ENCODE measurements around the gene CFAP74. TPM values are rescaled to one million over a fixed set of nuclear protein-coding genes. Genes with fewer than 3 reads are reported as not detected.
"Not testable (repeated sequence)": the region's sequence is repeated elsewhere in the genome, so short reads cannot be mapped to it uniquely, and the experiment has no call there.

The CFAP74 gene
- polyA plus RNA-seq, 1 donor, result 0.19 TPM

DNA sequence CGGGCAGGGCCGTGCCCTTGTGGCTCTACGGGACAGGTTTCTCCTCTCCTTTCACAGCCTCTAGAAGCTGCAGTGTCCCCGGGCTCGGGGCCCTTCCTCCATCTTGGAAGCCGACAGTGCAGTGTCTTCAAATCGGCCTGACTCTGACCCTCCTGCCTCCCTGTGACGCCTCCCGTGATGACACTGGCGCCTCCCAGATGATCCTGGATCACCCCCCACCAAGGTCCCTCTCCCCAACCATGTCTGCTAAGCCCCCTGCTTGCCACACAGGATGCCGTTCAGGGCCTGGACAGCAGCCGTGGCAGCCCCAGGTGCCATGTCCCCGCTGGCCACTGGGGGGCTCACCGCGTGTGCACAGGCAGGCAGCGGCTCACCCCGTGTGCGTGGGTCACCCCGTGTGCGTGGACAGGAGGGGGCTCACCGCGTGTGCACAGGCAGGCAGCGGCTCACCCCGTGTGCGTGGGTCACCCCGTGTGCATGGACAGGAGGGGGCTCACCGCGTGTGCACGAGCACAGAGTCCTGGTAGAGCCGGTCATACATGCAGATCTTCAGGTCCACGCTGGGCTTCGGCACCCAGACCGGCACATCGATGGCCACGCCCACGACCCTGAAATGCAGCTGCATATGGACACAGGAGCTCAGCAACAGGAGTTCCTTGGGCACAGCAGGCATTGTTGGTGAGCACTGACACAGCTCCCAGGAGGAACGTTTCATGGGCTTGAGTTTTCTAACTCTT is 59.6 kb downstream of the CFAP74 start:
- no peak for DNase-seq

DNA sequence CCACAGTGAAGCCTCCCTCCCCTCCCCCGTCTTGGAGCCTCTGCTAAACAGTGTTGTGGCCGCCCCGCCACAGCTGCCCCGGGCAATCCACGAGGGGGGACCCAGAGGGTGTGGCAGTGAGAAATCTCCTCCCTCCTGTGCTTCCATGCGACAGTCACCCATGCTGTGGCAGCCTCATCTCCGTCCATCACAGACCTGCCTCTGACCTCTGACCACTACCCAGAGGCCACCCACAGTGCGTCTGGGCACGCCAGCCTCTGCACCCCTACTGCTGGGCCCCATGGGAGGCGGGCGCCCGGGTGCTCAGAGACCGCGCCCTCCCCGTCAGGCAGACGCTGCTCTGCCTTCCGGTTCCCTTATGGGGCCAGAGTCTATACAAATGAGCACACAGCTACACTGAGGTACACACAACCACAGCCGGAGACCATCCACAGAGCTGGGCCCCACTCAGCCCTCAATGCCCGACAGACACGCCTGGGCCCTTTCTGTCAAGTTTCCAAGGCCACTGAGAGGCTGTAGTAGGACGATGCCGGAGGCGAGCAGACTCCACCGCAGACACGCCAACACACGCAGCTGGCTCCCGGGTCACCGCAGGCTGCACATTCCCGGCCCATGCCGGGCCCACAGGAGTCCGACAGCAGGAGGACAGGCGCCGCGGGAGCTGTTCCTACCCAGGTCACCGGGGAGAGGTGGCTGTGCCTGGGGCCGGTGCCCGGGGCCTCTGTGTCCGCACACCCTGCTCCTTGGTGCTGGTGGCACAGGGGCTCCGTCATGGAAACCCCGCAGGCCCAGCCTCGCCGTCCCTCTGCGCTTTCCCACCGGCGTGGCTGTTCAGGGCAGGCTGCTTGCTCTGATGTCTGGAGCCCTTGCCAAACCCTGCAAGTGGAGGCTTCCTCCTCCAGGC is 60.6 kb downstream of the CFAP74 start:
- no peak for DNase-seq

DNA sequence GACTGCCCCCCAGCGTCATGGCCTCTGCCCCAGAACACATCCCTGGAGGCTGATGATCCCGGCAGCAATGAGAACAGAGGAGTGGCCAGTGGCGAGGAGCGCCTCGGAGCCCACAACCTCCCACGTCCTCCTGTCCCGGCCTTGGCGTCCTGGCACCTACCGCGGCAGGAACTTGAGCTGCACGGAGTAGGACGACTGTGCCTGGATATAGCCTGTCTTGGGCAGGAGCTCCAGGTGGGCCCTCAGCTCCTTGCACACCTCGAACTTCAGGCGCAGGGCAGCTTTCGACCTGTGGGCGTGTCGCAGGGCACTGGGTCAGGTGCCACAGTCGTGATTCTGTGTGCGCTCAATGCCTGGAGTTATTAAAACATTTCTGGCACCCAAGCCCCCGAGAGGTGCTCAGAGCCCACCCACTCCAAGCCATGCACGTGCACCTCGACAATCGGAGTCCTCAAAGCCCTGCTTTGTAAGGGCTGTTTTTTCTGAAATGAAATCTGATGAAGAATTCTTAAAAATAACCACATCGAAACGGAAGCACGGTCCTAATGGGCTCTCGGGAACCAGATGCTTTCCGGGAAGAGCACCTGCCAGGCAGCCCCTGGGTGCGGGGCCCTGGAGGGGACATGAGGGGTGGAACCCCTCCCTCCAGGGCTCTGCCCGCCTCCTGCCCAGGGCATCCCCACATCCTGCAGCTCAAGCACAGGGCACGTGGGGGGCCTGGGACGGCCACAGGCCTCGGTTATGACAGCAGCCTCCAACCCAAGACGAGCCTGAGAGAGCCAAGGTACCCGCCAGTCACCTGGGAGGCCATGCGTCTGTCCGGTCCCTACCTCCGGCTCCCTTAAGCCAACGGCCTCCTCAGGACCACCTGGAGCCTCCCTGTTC is 61.5 kb downstream of the CFAP74 start:
- no peak for DNase-seq

DNA sequence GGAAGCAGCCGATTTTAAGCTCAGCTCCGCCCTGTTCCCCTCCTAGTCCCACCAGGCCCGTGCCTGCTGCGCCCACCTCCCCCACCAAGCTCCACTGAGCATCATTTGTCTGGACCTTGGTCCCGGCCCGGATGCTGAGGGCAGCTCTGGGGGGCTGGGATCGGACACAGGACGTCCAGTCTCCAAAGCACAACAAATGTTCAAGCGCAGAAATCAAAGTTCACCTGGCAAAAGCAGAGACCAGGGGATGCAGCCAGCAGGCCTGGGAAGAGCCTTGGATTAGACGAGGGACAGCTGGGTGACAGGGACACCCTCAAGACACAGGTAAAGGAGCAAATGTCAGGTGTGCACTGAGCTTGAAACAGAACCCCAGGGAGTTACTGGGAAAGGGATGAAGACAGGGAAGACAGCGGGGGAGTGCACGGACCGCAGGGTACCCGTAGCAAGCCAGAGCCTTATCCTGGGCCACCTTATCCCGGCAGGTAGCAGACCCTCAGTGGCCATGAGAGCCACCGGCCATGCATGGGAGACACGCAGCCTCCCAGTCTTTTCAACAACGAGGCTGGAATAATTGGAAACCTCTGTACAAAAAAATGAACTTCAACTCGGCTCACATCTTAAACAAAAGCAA is 62.3 kb downstream of the CFAP74 start:
- DNase-seq, result no peak

DNA sequence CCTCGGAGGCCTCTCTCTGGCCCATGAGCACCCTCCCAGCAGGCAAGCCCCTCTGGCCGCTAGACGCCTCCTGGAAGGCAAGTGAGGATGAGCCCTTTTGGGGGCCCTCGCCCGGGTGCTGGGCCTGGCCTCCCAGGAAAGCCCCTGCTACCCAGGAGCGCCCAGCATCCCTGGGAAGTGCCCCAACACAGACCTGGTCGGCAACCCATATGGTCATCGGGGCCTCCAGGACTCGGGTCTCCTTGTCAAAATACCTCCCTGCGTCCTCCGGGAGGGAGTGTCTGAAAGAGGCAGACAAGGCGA is 63.5 kb downstream of the CFAP74 start:
- no peak for DNase-seq

DNA sequence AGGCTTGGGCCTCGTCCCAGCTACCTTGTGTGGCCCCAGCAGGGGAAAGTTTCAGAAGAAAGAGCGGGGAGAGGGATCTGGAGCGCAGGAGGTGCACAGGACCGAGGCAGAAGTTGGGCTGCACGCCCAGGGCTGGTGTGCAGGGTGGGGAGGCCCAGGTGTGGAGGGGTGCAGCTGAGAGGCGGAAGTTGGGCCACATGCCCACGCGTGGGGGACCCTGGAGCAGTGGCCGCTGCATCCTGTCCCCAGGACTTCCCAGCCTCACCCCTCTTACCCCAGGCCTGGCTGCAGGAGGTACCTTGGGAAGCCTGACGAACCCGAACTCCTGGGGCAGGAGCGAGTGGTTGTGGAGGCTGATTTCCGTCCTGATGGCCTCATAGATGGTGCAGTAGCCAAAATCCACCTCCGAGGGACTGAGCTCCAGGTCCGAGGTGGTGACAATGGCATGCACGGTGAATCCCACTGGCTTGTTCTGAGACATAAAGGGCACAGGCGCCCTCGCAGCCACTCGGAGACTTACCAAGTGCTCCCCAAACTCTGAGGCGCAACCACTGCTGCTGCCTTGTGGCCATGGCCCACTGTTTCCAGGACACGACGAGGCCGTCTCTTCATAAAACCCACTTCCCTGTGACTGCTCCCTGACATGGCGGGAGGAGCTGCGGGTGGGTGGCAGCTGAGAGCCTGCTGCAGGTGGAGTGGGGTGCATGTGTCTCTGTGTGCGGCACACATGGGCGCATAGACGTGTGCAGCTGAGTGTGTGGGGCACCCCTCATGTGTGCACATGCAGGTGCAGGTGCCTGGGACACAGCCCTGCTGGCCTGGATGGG is 64.1 kb downstream of the CFAP74 start:
- DNase-seq, result no peak

DNA sequence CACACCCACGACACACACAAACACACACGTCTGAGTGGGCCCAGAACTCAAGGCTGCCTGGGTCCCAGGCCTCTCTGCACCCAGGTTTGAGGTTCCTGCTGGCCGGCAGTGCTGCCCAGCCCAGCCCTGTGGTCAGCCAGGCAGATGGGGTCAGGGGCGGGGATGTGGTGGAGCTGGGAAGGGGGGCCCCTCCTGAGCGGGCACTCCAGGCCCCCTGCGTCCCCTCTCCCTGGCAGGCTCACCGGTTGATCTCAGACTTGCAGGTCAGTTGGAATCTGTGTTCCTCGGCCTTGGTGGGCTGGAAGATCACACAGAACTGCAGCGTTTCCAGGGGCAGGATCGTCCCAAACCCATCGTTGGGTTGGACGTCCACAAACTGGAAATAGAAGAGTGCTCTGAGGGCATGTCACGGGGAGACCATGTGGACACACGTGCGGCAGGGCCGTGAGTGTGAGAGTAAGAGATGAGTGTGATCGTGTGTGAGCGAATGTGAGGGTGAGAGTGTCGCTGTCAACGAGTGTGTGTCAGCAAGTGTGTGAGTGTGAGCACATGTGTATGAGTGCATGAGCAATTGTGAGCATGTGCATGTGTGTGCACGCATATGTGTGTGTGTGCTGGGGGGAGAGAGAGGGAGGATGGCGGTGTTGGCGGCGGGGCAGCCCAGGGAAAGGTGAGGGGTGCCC is 64.8 kb downstream of the CFAP74 start:
- no peak for DNase-seq

DNA sequence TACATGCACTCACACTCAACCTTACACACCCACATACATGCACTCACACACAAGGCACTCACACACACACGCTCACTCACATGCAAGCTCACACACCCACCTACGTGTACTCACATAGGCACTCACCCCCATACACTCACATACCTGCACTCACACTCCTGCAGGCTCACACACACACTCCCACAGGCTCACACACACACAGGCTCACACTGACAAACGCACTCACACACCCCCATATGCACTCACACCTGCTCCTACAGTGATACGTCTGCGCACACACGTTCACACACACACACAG is 65.4 kb downstream of the CFAP74 start:
- no peak for DNase-seq

DNA sequence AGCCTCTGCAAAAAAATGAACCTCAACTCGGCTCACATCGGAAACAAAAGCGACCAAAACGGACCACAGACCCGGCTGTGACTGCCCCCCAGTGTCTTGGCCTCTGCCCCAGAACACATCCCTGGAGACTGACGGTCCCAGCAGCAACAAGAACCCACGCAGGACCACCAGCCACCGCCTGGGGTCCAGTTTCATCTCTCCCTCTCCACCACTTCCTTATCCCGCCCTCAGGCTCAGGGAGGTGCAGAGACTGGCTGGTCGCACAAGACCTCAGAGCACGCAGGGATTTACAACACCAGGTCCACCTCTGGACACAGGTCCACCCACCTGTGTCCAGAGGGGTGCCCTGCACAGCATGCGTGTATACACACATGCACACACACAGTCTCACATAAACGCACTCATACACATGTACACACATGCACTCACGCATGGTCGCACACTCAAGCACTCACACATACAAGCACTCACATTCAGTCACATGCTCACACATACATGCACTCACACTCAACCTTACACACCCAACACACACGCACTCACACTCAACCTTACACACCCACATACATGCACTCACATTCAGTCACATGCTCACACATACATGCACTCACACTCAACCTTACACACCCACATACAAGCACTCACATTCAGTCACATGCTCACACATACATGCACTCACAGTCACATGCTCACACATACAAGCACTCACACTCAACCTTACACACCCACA is 65.9 kb downstream of the CFAP74 start:
- DNase-seq, result no peak

DNA sequence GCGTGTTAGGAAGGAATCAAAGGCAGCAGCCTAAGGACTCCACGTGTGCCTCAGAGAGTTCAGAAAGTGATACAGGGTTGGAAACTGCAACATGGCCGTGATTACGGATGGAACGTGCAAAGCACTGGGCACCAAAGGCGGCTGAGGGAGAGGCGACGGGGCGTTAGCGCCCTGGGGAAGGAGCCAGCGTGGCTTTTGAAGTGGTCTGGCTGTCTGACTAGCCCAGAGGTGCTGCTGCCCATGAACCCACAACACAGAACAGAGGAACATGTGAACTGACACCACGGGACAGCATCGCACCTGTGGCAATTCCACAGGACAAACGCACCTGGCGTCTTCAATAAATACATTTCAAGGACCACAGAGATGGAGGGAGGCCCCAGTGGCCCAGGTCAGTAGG is 66.5 kb downstream of the CFAP74 start:
- no peak for DNase-seq

DNA sequence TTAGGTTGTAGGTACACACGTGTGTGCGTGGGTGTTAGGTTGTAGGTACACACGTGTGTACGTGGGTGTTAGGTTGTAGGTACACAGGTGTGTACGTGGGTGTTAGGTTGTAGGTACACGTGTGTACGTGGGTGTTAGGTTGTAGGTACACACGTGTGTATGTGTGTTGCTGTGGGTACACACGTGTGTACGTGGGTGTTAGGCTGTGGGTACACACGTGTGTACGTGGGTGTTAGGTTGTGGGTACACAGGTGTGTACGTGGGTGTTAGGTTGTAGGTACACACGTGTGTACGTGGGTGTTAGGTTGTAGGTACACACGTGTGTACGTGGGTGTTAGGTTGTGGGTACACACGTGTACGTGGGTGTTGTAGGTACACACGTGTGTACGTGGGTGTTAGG is 68.7 kb downstream of the CFAP74 start:
- DNase-seq, result not testable (repeated sequence)

DNA sequence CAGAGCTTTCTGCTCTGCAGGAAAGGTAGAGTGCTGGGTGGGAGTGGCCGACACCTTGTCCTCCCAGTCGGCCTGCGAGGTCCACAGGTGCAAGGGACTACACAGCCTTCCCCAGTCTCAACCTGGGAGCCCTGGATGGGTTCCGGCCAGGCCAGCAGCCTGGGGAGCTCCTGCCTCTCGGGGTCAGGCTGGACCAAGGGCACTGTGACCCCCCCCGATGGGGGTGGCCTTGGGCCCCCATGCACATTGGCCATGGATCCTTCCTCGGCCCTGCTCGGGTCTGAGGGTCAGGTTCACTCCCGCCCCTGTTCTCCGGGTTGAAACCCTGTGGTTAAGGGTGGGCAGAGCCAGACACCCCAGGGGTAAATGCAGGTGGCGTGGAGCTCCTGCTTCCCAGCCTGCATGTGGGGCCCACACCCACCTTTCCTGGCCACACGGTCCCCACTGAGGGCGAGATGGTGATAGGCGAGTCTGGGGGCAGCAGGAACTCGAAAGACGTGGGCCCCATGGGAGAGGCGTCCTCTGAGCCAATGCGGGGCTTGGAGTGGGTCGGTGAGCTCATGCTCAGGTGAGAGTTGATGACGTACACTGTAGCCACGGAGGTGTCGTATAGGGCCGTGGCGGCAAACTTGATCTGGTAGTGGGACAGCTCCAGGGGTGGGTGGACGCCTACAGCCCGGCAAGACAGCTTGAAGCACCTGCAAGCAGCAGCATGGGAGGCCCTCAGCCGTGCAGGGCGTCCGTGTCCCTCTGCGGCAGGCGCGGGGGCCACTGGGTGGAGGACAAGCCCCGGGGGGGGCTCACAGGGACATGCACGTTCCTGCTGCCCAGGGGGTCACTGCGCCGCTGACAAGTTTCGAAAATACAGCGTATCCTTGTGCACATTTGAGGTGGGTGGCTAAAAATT is 73.7 kb downstream of the CFAP74 start:
- DNase-seq, result no peak

DNA sequence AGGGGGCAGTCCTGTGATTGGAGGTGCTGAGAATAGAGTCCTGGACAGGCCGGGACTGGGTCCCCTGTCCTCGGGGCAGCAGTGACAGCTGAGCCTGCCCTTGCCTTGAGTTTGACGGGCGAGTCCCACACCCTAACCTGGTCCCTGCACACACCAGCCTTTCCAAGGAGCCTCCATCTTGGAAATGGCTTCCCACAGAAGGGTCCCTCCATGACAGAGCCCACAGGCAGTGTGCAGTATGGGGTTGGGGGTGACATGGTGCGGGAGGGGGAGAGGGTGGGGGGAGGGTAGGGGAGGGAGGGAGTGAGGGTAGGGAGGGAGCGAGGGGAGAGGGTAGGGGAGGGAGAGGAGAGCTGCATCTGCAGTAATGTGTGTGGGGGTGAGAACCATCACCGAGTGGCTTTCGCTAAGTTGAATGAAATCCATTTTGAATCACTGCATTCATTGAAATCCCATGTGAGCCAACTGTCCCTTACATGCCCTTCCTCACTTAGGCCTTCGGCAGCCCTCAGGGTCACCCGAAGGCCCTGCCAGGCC is 74.4 kb downstream of the CFAP74 start:
- DNase-seq, result no peak

DNA sequence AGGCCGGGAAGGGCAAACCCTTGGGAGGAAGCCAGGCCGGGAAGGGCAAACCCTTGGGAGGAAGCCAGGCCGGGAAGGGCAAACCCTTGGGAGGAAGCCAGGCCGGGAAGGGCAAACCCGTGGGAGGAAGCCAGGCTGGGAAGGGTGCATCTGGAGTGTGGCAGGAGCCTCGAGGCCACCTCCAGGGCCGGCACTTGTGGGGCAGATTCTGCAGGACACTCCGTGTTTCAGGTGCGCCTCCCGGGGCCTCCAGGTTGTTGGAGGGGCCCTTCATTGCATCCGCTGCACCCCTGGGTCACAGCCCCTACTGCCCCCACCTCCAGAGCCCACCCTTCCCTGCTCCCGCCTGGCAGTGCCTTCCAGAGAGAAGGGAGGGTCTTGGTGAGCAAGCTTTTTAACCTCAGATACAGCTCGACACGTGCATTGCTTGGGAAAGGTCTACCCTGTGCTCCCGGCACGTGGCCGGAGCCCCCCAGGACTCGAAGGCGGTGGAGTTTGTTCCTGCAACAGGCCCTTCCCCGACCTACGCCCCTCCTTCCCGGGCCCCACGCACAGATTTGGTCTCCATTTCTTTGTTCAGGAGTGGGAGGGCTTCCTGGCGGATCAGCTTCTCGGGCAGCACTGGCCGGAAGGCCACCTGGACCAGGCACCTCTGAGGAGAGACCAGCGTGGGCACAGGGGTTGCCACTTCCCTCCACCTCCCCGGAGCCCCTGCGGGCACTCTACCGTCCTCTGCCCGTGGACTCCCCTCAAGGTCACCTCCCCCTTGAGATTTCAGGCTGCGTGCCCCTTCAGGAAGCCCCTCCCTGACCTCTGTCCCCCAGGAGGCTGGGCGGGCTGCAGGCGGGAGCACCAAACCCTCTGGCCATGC is 75.1 kb downstream of the CFAP74 start:
- DNase-seq, result no peak

DNA sequence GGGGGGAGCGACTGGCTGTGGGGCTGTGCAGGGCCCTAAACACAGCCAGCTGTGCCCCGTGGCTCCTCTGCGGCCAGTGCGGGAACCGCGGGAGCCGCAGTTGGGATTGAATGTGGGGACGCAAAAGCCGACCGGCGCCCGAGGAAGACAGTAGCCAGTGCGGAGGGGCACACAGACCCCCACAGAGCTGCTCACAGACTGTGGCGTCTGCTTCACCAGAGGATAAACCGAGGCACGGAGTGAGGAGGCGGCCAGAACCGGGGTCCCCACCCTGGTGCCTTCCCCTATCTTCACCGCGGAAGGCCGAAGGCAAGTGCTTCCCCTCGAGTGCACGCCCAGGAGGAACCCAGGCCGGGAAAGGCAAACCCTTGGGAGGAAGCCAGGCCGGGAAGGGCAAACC is 75.8 kb downstream of the CFAP74 start:
- DNase-seq, result no peak

DNA sequence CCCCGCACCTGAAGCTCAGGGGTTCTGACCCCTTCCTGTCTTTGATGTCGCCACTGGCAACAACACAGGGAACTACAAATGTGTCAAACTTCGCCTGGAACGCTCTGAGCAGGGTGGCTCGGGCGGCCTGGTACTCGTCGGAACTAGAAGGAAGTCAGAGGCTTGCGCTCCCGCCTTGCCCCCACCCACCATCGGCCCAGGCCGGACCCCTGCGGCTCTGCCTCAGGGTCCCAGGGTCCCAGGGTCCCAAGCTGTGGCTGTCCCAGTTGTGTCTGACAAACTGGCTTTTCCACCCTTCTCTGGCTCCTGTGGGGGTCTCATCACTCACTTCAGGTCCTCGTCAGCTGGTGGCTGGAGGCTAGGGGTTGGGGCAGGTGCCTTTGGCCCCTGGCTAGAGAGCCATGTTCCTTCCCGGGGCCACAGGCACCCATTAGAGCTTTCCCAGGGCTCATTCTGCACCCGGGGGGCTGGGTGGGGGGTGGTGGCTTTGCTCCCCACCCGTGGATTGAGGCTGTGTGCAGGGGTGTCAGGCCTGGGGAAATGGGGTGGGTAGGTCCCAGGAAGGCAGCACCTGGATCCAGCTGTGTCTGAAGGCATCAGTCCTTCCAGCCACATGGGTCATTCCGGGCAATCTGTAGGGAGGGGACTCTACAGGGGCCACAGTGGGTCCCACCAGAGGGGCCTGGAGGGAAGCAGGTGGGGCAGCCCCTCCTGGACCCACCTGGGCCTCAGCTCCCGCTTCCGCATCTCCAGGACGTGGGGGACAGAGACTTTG is 76.5 kb downstream of the CFAP74 start:
- DNase-seq, result no peak

DNA sequence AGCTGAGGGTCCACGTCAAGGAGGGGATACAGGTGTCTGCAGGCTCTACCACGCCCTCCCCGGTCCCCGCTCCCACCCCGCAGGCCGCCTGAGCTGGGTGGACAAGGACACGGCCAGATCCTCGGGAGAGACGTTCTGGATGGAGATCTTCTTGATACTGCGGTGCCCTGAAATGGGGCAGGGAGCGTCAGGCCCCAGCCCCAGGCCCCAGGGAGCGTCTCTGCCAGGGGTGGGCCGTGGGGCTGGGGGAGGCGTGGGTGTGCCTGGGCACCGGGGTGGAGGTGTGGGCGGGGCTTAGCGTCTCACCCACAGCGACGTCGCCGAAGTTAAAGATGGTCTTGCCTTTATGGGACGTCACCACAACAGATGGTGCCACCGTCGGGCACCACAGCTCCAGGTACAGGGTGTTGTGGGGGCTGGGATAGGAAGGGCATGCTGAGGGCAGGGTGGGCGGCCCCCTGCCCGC is 77.2 kb downstream of the CFAP74 start:
- DNase-seq, result no peak
